ENCODE measurements around the gene PPIC. TPM values are rescaled to one million over a fixed set of nuclear protein-coding genes. Genes with fewer than 3 reads are reported as not detected.

PPIC gene
- total RNA-seq, 4 donors from 2014 or later: 8.9 to 25.3 (median 10.9) TPM

GRCh38 chr5:123051206-123051605 is 14.7 kb upstream of the PPIC start:
- Histone ChIP-seq H3K9me3 (no peaks in the 10 kb centered on the region), H3K4me3 (no peak overlapping the region), H3K4me1 (no peaks in the 10 kb centered on the region), H3K27me3 (no peaks in the 10 kb centered on the region), H3K27ac (no peak overlapping the region), H3K36me3 (no peaks in the 10 kb centered on the region)
- WGBS: 66% methylated on average over 2 of the region's 2 CpGs
- TF ChIP-seq POLR2AphosphoS5 (IDR thresholded peaks at IDR 0.05): no peak
- no peak for TF ChIP-seq EP300 (IDR thresholded peaks at IDR 0.05)
- TF ChIP-seq, protein P1, sequence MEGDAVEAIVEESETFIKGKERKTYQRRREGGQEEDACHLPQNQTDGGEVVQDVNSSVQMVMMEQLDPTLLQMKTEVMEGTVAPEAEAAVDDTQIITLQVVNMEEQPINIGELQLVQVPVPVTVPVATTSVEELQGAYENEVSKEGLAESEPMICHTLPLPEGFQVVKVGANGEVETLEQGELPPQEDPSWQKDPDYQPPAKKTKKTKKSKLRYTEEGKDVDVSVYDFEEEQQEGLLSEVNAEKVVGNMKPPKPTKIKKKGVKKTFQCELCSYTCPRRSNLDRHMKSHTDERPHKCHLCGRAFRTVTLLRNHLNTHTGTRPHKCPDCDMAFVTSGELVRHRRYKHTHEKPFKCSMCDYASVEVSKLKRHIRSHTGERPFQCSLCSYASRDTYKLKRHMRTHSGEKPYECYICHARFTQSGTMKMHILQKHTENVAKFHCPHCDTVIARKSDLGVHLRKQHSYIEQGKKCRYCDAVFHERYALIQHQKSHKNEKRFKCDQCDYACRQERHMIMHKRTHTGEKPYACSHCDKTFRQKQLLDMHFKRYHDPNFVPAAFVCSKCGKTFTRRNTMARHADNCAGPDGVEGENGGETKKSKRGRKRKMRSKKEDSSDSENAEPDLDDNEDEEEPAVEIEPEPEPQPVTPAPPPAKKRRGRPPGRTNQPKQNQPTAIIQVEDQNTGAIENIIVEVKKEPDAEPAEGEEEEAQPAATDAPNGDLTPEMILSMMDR (IDR thresholded peaks at IDR 0.05): no peak
- TF ChIP-seq POLR2A (IDR thresholded peaks at IDR 0.05): no peak
- DNase-seq (ENCODE audit: low spot score in 2 of 2): no peak

DNA sequence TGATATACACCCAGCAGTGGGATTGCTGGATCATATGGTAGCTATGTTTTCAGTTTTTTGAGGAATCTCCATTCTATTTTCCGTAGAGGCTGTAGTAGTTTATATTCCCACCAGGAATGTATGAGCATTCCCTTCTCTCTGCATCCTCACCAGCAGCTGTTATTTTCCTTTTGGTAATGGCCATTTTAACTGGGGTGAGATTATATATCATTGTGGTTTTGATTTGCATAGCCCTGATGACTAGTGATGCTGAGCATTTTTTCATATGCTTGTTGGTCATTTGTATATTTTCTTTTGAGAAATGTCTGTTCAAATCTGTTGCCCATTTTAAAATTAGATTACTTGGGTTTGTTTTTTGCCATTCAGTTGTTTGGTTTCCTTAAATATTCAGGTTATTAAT is 11.2 kb upstream of the PPIC start:
- TF ChIP-seq POLR2AphosphoS5 (IDR thresholded peaks at IDR 0.05) (no peak), POLR2A (IDR thresholded peaks at IDR 0.05) (no peak), EP300 (IDR thresholded peaks at IDR 0.05) (no peak)
- TF ChIP-seq, protein P1 (IDR thresholded peaks at IDR 0.05): no peak
- no peaks in the 10 kb centered on the region for H3K36me3 ChIP-seq
- H3K4me1 ChIP-seq: no peaks in the 10 kb centered on the region
- H3K4me3 ChIP-seq: no peak overlapping the region
- H3K9me3 ChIP-seq: no peaks in the 10 kb centered on the region
- DNase-seq (ENCODE audit: low spot score in 2 of 2): no peak
- 83% methylated on average over 1 of the region's 1 CpG for WGBS
- no peaks in the 10 kb centered on the region for H3K27me3 ChIP-seq
- H3K27ac ChIP-seq: no peak overlapping the region

- no peaks in the 10 kb centered on the region for H3K36me3 ChIP-seq
- H3K9me3 ChIP-seq: no peaks in the 10 kb centered on the region
- no peaks in the 10 kb centered on the region for H3K4me1 ChIP-seq
- no peaks in the 10 kb centered on the region for H3K27me3 ChIP-seq
- 92% methylated on average over 4 of the region's 4 CpGs for WGBS
- no peak overlapping the region for H3K27ac ChIP-seq
- no peak for DNase-seq (ENCODE audit: low spot score in 2 of 2)
- no peak overlapping the region for H3K4me3 ChIP-seq
- TF ChIP-seq POLR2AphosphoS5 (IDR thresholded peaks at IDR 0.05) (no peak), POLR2A (IDR thresholded peaks at IDR 0.05) (no peak), EP300 (IDR thresholded peaks at IDR 0.05) (no peak)
- TF ChIP-seq, protein P1 (IDR thresholded peaks at IDR 0.05): no peak
These were observed 9.7 kb upstream of the PPIC start for GRCh38 chr5:123046222-123046621.

DNA sequence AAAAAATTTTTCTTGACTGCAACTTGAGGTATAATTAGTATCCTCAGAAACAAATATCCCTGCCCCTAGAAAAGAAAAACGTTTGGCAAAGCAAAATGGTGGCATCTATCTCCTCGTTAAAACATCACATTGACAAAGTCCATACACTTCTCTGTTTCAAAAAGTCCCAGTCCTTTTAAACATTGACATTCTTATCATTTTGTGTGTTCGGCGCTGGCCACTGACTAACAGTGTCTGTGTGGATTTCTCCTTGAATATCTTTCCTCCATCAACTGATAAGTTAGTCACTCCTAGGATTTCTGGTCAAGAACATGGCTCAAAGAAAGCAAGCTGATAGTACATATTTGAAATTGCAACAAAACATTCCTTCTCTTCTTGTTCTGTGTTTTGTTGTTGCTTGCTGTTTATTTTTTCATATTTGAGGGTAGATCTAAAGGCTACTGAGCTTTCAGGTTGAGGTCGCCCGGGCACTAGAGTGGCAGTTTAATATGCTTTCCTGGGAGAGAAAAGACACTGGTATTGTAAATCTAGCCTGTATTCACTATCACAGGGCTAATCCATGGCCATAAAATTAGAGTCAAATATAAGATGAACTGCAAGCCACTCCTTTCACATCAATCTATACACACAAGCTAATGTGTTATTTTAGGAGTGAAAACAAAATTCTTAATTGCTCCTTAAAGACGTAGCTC is 8.5 kb upstream of the PPIC start:
- Histone ChIP-seq H3K36me3 (no peaks in the 10 kb centered on the region), H3K9me3 (no peaks in the 10 kb centered on the region), H3K4me3 (no peak overlapping the region), H3K27me3 (no peaks in the 10 kb centered on the region), H3K27ac (no peak overlapping the region), H3K4me1 (no peaks in the 10 kb centered on the region)
- DNase-seq (ENCODE audit: low spot score in 2 of 2): no peak
- WGBS: 84% methylated on average over 7 of the region's 7 CpGs
- TF ChIP-seq POLR2A (IDR thresholded peaks at IDR 0.05): no peak

DNA sequence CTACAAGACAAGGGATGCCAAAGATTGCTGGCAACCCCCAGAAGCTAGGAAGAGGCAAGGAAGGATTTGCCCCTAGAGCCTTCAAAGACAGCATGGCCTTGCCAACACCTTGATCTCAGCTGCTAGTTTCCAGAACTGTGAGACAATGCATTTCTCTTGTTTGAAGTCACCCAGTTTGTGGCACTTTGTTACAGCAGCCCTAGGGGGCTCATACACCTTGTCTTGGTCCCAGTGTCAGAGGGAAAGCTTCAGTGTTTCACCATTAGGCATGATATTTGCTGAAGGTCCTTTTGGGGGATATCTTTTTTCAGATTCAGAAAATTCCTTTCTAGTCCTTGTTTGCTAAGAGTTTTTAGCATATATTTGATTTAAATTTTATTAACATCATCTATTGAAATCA is 3.1 kb upstream of the PPIC start:
- TF ChIP-seq POLR2A (IDR thresholded peaks at IDR 0.05) (no peak), POLR2AphosphoS5 (IDR thresholded peaks at IDR 0.05) (no peak), EP300 (IDR thresholded peaks at IDR 0.05) (no peak)
- TF ChIP-seq, protein P1 (IDR thresholded peaks at IDR 0.05): no peak
- Histone ChIP-seq H3K36me3 (no peaks in the 10 kb centered on the region), H3K27me3 (no peaks in the 10 kb centered on the region), H3K9me3 (no peaks in the 10 kb centered on the region), H3K27ac (no peak overlapping the region), H3K4me3 (no peak overlapping the region), H3K4me1 (peaks cover 9% of the 10 kb centered on the region)
- no peak for DNase-seq (ENCODE audit: low spot score in 2 of 2)

DNA sequence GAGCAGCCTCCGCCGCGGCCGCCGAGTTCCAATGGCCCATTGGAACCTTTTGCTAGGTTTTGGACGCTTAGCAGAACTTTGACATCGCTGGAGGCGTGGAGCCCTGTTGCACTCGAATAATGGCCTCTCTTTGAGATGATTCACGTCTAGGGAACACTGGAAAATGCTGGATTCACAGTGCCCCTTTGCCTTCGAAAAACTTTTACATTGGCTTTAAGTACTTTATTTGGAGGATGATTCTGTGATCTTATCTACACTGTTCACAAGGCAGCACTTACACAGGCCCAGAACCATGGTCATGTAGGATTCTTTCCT is 536 bp upstream of the PPIC start:
- no peak for DNase-seq (ENCODE audit: low spot score in 2 of 2)
- TF ChIP-seq POLR2AphosphoS5 (IDR thresholded peaks at IDR 0.05) (no peak), EP300 (IDR thresholded peaks at IDR 0.05) (no peak), POLR2A (IDR thresholded peaks at IDR 0.05) (no peak)
- TF ChIP-seq, protein P1 (IDR thresholded peaks at IDR 0.05): no peak
- Histone ChIP-seq H3K27me3 (no peaks in the 10 kb centered on the region), H3K27ac (peak overlapping the region; percentile 83), H3K36me3 (no peaks in the 10 kb centered on the region), H3K9me3 (no peaks in the 10 kb centered on the region), H3K4me3 (peak overlapping the region; percentile 72), H3K4me1 (peaks cover 9% of the 10 kb centered on the region)
- WGBS: 5% methylated on average over 6 of the region's 11 CpGs
